RWPE2 (cell line): ENCODE measurements around the gene MAP3K13.

Experiments
- ATAC-seq: fragments of 200-7000 bp; cut with Tn5 transposase; 3 replicates; pipeline ENCODE4 v1.9.1; 2021; ENCODE audit warnings: low read depth
- DNase-seq: peaks from one replicate; pipeline ENCODE4 v3.0.0-alpha.2; 2020; ENCODE audit warnings: low spot score
- H3K27ac ChIP-seq: fragments of 450-650 bp; 2 replicates; pipeline ENCODE4 v1.5.1; 2017; ENCODE audit warnings: mild to moderate bottlenecking; ENCODE audit not compliant: poor library complexity, severe bottlenecking
- H3K27me3 ChIP-seq: fragments of 250-450 bp; sonication (Bioruptor Pico); 2 replicates; pipeline ENCODE4 v1.5.1; 2021; ENCODE audit warnings: mild to moderate bottlenecking, moderate library complexity; ENCODE audit not compliant: insufficient read depth, poor library complexity, severe bottlenecking
- H3K36me3 ChIP-seq: fragments of 250-450 bp; sonication (Bioruptor Pico); 2 replicates; pipeline ENCODE4 v1.5.1; 2020; ENCODE audit warnings: low read depth, mild to moderate bottlenecking, moderate library complexity
- H3K4me1 ChIP-seq: fragments of 250-450 bp; sonication (Bioruptor Pico); 2 replicates; pipeline ENCODE4 v1.5.1; 2021; ENCODE audit warnings: mild to moderate bottlenecking, moderate library complexity; ENCODE audit not compliant: insufficient read depth, poor library complexity, severe bottlenecking
- H3K4me3 ChIP-seq: fragments of 250-450 bp; sonication (Bioruptor Pico); 2 replicates; pipeline ENCODE4 v1.5.1; 2021; ENCODE audit warnings: mild to moderate bottlenecking, moderate library complexity; ENCODE audit not compliant: severe bottlenecking
- H3K9me3 ChIP-seq: fragments of 250-450 bp; sonication (Bioruptor Pico); 2 replicates; pipeline ENCODE4 v1.5.1; 2021; ENCODE audit warnings: mild to moderate bottlenecking, moderate library complexity; ENCODE audit not compliant: severe bottlenecking
- CTCF ChIP-seq: fragments of 450-650 bp; IDR thresholded peaks from one replicate; pipeline ENCODE4 v1.5.1; 2017; ENCODE audit warnings: mild to moderate bottlenecking, moderate library complexity; ENCODE audit not compliant: poor library complexity, severe bottlenecking

Gene MAP3K13

GRCh38 chr3:185335799-185336198, 27.1 kb upstream of the MAP3K13 start:
- peak; percentile 86 for ATAC-seq
- Histone ChIP-seq H3K27me3 (no peaks in the 10 kb centered on the region), H3K9me3 (no peaks in the 10 kb centered on the region), H3K36me3 (no peaks in the 10 kb centered on the region), H3K4me1 (peaks cover 46% of the 10 kb centered on the region), H3K4me3 (no peak overlapping the region), H3K27ac (peak overlapping the region; percentile 92)
- no peak for TF ChIP-seq CTCF
- no peak for DNase-seq

- H3K9me3 ChIP-seq, result no peaks in the 10 kb centered on the region
- H3K4me1 ChIP-seq, result peaks cover 48% of the 10 kb centered on the region
- no peaks in the 10 kb centered on the region for H3K36me3 ChIP-seq
- ATAC-seq (peak; percentile 26), DNase-seq (no peak)
- no peaks in the 10 kb centered on the region for H3K27me3 ChIP-seq
- no peak overlapping the region for H3K4me3 ChIP-seq
- H3K27ac ChIP-seq, result peak overlapping the region; percentile 92
- no peak for TF ChIP-seq CTCF
Measured at GRCh38 chr3:185337231-185337816, 25.6 kb upstream of the MAP3K13 start.

- no peak overlapping the region for H3K4me3 ChIP-seq
- DNase-seq (no peak), ATAC-seq (no peak)
- H3K27me3 ChIP-seq, result no peaks in the 10 kb centered on the region
- no peaks in the 10 kb centered on the region for H3K36me3 ChIP-seq
- peak overlapping the region; percentile 92 for H3K27ac ChIP-seq
- peaks cover 49% of the 10 kb centered on the region for H3K4me1 ChIP-seq
- no peak for TF ChIP-seq CTCF
- no peaks in the 10 kb centered on the region for H3K9me3 ChIP-seq
Measured at GRCh38 chr3:185339945-185340344, 23.0 kb upstream of the MAP3K13 start.

- no peak for ATAC-seq
- Histone ChIP-seq H3K27me3 (no peaks in the 10 kb centered on the region), H3K9me3 (no peaks in the 10 kb centered on the region), H3K4me3 (no peak overlapping the region), H3K27ac (peak overlapping the region; percentile 83), H3K36me3 (no peaks in the 10 kb centered on the region), H3K4me1 (peaks cover 42% of the 10 kb centered on the region)
- no peak for TF ChIP-seq CTCF
- no peak for DNase-seq
Measured at GRCh38 chr3:185340751-185341150, 22.2 kb upstream of the MAP3K13 start.

GRCh38 chr3:185341616-185342458, 21.1 kb upstream of the MAP3K13 start:
- DNase-seq, result no peak
- H3K27ac ChIP-seq, result peak overlapping the region; percentile 83
- ATAC-seq, result peak; percentile 36
- no peaks in the 10 kb centered on the region for H3K9me3 ChIP-seq
- peaks cover 33% of the 10 kb centered on the region for H3K4me1 ChIP-seq
- H3K27me3 ChIP-seq, result no peaks in the 10 kb centered on the region
- no peak for TF ChIP-seq CTCF
- H3K36me3 ChIP-seq, result no peaks in the 10 kb centered on the region
- no peak overlapping the region for H3K4me3 ChIP-seq
